Measurements from ENCODE around the gene KAZN.

DNA sequence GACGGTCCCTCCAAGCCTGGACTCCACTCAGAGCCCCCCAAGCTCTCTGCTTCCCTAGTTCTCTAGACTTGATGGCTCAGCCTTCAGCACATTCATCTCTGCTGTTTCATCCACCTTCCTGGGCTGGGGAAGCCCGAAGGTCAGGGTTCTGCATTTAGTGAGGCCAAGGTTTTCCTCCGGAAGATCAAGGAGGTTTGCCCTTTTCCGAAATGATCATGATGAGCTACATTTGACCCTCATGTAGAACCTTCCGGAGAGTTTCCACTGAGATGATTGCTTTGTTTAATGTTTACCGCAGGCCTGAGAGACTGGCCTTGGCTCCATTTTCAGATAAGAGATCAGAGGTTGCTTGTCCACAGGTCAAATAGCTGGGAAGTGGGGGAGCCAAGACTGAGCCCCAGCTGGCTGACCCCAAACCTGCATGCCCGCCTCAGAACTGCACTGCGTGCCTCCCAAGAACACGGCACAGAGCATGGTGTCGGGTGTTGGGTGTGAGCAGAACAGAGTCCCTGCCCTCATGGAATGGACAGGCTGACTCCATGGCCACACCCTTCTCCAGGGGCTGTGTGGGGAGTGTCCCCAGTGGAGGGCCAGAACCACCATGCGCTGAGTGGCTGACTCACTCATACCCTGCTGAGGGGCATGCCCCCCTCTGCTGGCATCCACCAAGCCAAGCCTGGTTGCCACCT, 354.3 kb downstream of the KAZN start:
- TF ChIP-seq, protein P1, sequence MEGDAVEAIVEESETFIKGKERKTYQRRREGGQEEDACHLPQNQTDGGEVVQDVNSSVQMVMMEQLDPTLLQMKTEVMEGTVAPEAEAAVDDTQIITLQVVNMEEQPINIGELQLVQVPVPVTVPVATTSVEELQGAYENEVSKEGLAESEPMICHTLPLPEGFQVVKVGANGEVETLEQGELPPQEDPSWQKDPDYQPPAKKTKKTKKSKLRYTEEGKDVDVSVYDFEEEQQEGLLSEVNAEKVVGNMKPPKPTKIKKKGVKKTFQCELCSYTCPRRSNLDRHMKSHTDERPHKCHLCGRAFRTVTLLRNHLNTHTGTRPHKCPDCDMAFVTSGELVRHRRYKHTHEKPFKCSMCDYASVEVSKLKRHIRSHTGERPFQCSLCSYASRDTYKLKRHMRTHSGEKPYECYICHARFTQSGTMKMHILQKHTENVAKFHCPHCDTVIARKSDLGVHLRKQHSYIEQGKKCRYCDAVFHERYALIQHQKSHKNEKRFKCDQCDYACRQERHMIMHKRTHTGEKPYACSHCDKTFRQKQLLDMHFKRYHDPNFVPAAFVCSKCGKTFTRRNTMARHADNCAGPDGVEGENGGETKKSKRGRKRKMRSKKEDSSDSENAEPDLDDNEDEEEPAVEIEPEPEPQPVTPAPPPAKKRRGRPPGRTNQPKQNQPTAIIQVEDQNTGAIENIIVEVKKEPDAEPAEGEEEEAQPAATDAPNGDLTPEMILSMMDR (tag by site-specific recombination; IDR thresholded peaks at IDR 0.05): no peak
- TF ChIP-seq ZNF311 (tag by site-specific recombination; IDR thresholded peaks at IDR 0.05; ENCODE audit: borderline replicate concordance): no peak
- TF ChIP-seq KLF16 (tag by site-specific recombination; IDR thresholded peaks at IDR 0.05): no peak
- TF ChIP-seq, protein P2, sequence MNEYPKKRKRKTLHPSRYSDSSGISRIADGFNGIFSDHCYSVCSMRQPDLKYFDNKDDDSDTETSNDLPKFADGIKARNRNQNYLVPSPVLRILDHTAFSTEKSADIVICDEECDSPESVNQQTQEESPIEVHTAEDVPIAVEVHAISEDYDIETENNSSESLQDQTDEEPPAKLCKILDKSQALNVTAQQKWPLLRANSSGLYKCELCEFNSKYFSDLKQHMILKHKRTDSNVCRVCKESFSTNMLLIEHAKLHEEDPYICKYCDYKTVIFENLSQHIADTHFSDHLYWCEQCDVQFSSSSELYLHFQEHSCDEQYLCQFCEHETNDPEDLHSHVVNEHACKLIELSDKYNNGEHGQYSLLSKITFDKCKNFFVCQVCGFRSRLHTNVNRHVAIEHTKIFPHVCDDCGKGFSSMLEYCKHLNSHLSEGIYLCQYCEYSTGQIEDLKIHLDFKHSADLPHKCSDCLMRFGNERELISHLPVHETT (tag by site-specific recombination; IDR thresholded peaks at IDR 0.05): no peak
- TF ChIP-seq ZSCAN16 (tag by site-specific recombination; IDR thresholded peaks at IDR 0.05): no peak
- TF ChIP-seq, protein P3, sequence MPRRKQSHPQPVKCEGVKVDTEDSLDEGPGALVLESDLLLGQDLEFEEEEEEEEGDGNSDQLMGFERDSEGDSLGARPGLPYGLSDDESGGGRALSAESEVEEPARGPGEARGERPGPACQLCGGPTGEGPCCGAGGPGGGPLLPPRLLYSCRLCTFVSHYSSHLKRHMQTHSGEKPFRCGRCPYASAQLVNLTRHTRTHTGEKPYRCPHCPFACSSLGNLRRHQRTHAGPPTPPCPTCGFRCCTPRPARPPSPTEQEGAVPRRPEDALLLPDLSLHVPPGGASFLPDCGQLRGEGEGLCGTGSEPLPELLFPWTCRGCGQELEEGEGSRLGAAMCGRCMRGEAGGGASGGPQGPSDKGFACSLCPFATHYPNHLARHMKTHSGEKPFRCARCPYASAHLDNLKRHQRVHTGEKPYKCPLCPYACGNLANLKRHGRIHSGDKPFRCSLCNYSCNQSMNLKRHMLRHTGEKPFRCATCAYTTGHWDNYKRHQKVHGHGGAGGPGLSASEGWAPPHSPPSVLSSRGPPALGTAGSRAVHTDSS (tag by site-specific recombination; IDR thresholded peaks at IDR 0.05): no peak
- no peak for TF ChIP-seq ZFP37 (tag by site-specific recombination; IDR thresholded peaks at IDR 0.05)
- no peak for TF ChIP-seq SP2 (tag by site-specific recombination; IDR thresholded peaks at IDR 0.05)
- no peak for TF ChIP-seq EGR2 (tag by site-specific recombination; IDR thresholded peaks at IDR 0.05; ENCODE audit: low read depth)
- no peak for TF ChIP-seq ZNF792 (tag by site-specific recombination; IDR thresholded peaks at IDR 0.05)
- no peak for TF ChIP-seq ZNF488 (tag by site-specific recombination; IDR thresholded peaks at IDR 0.05)
- no peak for TF ChIP-seq ZNF112 (tag by site-specific recombination; IDR thresholded peaks at IDR 0.05)
- TF ChIP-seq ZNF423 (tag by site-specific recombination; IDR thresholded peaks at IDR 0.05): no peak
- no peak for TF ChIP-seq PRDM10 (tag by site-specific recombination; IDR thresholded peaks at IDR 0.05)

Measured in HEK293 (cell line).